Measurements from ENCODE around the gene DPYSL4.

DNA sequence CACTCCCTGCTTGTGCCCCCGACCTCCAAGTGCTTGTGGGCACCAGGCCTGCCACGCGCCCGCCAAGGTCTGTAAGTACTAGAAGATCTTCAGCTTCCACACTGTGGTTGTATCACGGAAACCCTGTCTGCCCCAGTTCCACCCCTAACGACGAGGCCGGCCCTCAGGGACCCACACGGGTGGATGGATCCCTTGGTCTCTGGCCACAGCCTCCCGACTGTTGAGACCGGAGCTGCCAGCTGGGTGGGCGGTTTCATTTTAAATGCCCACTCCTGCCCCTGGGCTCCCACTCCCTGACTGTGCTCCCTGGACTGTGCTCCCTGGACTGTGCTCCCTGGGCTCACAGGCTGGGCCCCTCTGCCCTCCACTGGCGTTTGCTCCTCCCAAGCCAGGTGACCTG is 50.1 kb downstream of the DPYSL4 start:
- TF ChIP-seq POLR2A (IDR thresholded peaks at IDR 0.05), result no peak
- TF ChIP-seq, protein P1, sequence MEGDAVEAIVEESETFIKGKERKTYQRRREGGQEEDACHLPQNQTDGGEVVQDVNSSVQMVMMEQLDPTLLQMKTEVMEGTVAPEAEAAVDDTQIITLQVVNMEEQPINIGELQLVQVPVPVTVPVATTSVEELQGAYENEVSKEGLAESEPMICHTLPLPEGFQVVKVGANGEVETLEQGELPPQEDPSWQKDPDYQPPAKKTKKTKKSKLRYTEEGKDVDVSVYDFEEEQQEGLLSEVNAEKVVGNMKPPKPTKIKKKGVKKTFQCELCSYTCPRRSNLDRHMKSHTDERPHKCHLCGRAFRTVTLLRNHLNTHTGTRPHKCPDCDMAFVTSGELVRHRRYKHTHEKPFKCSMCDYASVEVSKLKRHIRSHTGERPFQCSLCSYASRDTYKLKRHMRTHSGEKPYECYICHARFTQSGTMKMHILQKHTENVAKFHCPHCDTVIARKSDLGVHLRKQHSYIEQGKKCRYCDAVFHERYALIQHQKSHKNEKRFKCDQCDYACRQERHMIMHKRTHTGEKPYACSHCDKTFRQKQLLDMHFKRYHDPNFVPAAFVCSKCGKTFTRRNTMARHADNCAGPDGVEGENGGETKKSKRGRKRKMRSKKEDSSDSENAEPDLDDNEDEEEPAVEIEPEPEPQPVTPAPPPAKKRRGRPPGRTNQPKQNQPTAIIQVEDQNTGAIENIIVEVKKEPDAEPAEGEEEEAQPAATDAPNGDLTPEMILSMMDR (IDR thresholded peaks at IDR 0.05), result no peak

All from right lobe of liver (tissue), 4 donors.